Measurements from ENCODE around the gene XIRP2. TPM values are rescaled to one million over a fixed set of nuclear protein-coding genes. Genes with fewer than 3 reads are reported as not detected.

XIRP2 gene
- total RNA-seq, 1 experiment from 2014 or later = not detected

- Mint-ChIP-seq H3K27ac (ENCODE audit: unreplicated experiment) (no peak overlapping the region), H3K36me3 (ENCODE audit: insufficient read depth, unreplicated experiment) (no peaks in the 10 kb centered on the region), H3K4me1 (ENCODE audit: low read depth, unreplicated experiment) (no peaks in the 10 kb centered on the region), H3K27me3 (ENCODE audit: unreplicated experiment) (no peaks in the 10 kb centered on the region), H3K9me3 (ENCODE audit: low read depth, unreplicated experiment) (peaks cover 6% of the 10 kb centered on the region), H3K4me3 (ENCODE audit: low read depth, unreplicated experiment) (no peak overlapping the region)
- no TSS peak for BruUV-seq (replicated peaks)
- DNase-seq = no peak
- intact Hi-C loops (cut with micrococcal nuclease; ENCODE audit: unreplicated experiment) = no loop called here
- TF ChIP-seq CTCF (IDR thresholded peaks at IDR 0.05; ENCODE audit: unreplicated experiment) = no peak
- CTCF ChIA-PET = no interaction called here
Observed at GRCh38 chr2:167181134-167181533, 292.9 kb downstream of the XIRP2 start.

- H3K27me3 Mint-ChIP-seq (ENCODE audit: unreplicated experiment) = no peaks in the 10 kb centered on the region
- CTCF ChIA-PET = no interaction called here
- H3K9me3 Mint-ChIP-seq (ENCODE audit: low read depth, unreplicated experiment) = peaks cover 3% of the 10 kb centered on the region
- H3K27ac Mint-ChIP-seq (ENCODE audit: unreplicated experiment) = no peak overlapping the region
- DNase-seq = no peak
- intact Hi-C loops (cut with micrococcal nuclease; ENCODE audit: unreplicated experiment) = no loop called here
- H3K4me3 Mint-ChIP-seq (ENCODE audit: low read depth, unreplicated experiment) = no peak overlapping the region
- BruUV-seq (replicated peaks) = no TSS peak
- H3K4me1 Mint-ChIP-seq (ENCODE audit: low read depth, unreplicated experiment) = no peaks in the 10 kb centered on the region
- no peak for TF ChIP-seq CTCF (IDR thresholded peaks at IDR 0.05; ENCODE audit: unreplicated experiment)
- no peaks in the 10 kb centered on the region for H3K36me3 Mint-ChIP-seq (ENCODE audit: insufficient read depth, unreplicated experiment)
Observed at GRCh38 chr2:167181688-167182087, 293.4 kb downstream of the XIRP2 start.

- DNase-seq = no peak
- no TSS peak for BruUV-seq (replicated peaks)
- Mint-ChIP-seq H3K4me1 (ENCODE audit: low read depth, unreplicated experiment) (no peaks in the 10 kb centered on the region), H3K27ac (ENCODE audit: unreplicated experiment) (no peak overlapping the region), H3K36me3 (ENCODE audit: insufficient read depth, unreplicated experiment) (no peaks in the 10 kb centered on the region), H3K9me3 (ENCODE audit: low read depth, unreplicated experiment) (peaks cover 3% of the 10 kb centered on the region), H3K27me3 (ENCODE audit: unreplicated experiment) (no peaks in the 10 kb centered on the region), H3K4me3 (ENCODE audit: low read depth, unreplicated experiment) (no peak overlapping the region)
- TF ChIP-seq CTCF (IDR thresholded peaks at IDR 0.05; ENCODE audit: unreplicated experiment) = no peak
- intact Hi-C loops (cut with micrococcal nuclease; ENCODE audit: unreplicated experiment) = no loop called here
- CTCF ChIA-PET = no interaction called here
Observed at GRCh38 chr2:167182403-167182802, 294.1 kb downstream of the XIRP2 start.

GRCh38 chr2:167183931-167184330 lies 295.7 kb downstream of the XIRP2 start:
- intact Hi-C loops (cut with micrococcal nuclease; ENCODE audit: unreplicated experiment) = no loop called here
- Mint-ChIP-seq H3K27ac (ENCODE audit: unreplicated experiment) (no peak overlapping the region), H3K36me3 (ENCODE audit: insufficient read depth, unreplicated experiment) (no peaks in the 10 kb centered on the region), H3K27me3 (ENCODE audit: unreplicated experiment) (no peaks in the 10 kb centered on the region), H3K9me3 (ENCODE audit: low read depth, unreplicated experiment) (peaks cover 3% of the 10 kb centered on the region), H3K4me3 (ENCODE audit: low read depth, unreplicated experiment) (no peak overlapping the region), H3K4me1 (ENCODE audit: low read depth, unreplicated experiment) (no peaks in the 10 kb centered on the region)
- TF ChIP-seq CTCF (IDR thresholded peaks at IDR 0.05; ENCODE audit: unreplicated experiment) = no peak
- no peak for DNase-seq
- CTCF ChIA-PET = no interaction called here
- BruUV-seq (replicated peaks) = no TSS peak

GRCh38 chr2:167186465-167186864 lies 298.2 kb downstream of the XIRP2 start:
- H3K27me3 Mint-ChIP-seq (ENCODE audit: unreplicated experiment) = no peaks in the 10 kb centered on the region
- no TSS peak for BruUV-seq (replicated peaks)
- H3K27ac Mint-ChIP-seq (ENCODE audit: unreplicated experiment) = no peak overlapping the region
- no peak overlapping the region for H3K4me3 Mint-ChIP-seq (ENCODE audit: low read depth, unreplicated experiment)
- no peak for DNase-seq
- no peaks in the 10 kb centered on the region for H3K36me3 Mint-ChIP-seq (ENCODE audit: insufficient read depth, unreplicated experiment)
- intact Hi-C loops (cut with micrococcal nuclease; ENCODE audit: unreplicated experiment) = no loop called here
- CTCF ChIA-PET = no interaction called here
- TF ChIP-seq CTCF (IDR thresholded peaks at IDR 0.05; ENCODE audit: unreplicated experiment) = no peak
- no peaks in the 10 kb centered on the region for H3K4me1 Mint-ChIP-seq (ENCODE audit: low read depth, unreplicated experiment)
- H3K9me3 Mint-ChIP-seq (ENCODE audit: low read depth, unreplicated experiment) = no peaks in the 10 kb centered on the region

Measured in Calu3 (cell line).